G401 (cell line): ENCODE data around the gene ZNF234. TPM values are rescaled to one million over a fixed set of nuclear protein-coding genes. Genes with fewer than 3 reads are reported as not detected.
"Not testable (repeated sequence)": the region's sequence is repeated elsewhere in the genome, so short reads cannot be mapped to it uniquely, and the experiment has no call there.

Experiments
- DNase-seq: peaks from one replicate; pipeline ENCODE4 v3.0.0-alpha.2; 2015; ENCODE audit warnings: low spot score
- in situ Hi-C: cut with HindIII; loops from 2 replicates; pipeline ENCODE4 v1.10.0; 2016; ENCODE audit warnings: low sequenced_read_pairs, mixed read lengths
- total RNA-seq: library from RNA; depleted of rRNA; stranded (reverse); fragments of >200 nt; shearing (Covaris generic); gene quantifications from 2 replicates; pipeline ENCODE4 v1.2.3, GENCODE V29; 2014; rRNA removed

Gene ZNF234
- 0.03 TPM in 1 of 2 replicates, not detected in the other for total RNA-seq

DNA sequence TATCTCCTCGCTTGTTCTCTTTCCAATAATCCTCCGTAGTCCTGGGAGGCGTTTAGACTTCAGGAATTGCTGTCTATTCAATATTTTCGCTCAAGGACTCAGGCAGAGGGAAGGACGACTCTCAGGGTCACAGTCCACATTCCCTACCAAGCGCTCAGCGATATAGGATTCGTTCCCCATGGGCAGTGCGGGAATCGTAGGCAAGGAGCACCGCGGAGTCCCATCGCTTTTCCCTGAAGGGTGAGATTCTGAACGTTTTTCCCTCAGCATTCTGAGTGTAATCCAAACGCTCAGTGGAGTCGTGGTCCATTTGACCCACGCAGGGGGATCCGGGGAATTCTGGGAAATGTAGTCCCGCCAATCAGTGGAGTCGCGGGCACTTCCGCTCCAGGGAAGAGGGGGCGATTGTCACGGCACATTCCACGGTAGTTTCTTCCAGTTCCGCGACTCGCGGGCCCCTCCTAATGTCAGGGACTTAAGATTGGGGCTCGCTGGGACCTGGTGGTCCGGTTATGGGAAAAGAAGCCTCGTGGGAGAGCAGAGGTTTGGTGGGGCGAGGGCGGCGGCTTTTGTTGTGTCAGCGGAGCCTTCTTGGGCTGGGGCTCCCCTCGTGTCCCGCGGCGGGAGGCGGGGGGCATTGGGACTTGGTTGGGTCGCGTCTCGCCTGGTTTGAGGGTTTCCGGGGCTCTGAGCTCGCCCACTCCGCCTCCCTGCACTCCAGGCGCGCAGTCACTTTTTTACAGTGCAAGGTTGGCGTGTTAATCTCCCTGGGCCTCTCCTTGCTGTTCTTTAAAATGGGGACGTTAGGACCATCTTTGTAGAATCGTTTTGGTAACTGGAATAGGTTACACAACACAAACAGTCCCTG is at the start of gene ZNF234:
ZNF234 (plus strand) TSS at position 364 of the 868 bp plus-strand sequence. CDS start 3,079 bp downstream, outside the sequence.
- in situ Hi-C loops, result no loop called here

DNA sequence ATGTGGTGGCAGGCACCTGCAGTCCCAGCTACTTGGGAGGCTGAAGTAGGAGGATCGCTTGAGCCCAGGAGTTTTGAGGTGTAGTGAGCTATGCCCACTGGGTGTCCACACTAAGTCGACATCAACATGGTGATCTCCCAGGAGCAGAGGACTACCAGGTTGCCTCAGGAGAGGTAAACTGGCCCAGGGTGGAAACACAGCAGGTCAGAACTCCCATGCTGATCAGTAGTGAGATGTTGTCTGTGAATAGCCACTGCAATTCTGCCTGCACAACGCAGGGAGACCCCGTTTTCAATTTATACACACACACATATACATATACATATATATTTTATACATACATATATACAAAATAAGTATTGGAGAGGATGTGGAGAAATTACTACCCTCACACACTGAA is 49.2 kb upstream of the ZNF234 start:
- no peak for DNase-seq
- in situ Hi-C loops, result no loop called here

More for the DNA sequence above, at the start of gene ZNF234:
- DNase-seq, result peak; percentile 94

DNA sequence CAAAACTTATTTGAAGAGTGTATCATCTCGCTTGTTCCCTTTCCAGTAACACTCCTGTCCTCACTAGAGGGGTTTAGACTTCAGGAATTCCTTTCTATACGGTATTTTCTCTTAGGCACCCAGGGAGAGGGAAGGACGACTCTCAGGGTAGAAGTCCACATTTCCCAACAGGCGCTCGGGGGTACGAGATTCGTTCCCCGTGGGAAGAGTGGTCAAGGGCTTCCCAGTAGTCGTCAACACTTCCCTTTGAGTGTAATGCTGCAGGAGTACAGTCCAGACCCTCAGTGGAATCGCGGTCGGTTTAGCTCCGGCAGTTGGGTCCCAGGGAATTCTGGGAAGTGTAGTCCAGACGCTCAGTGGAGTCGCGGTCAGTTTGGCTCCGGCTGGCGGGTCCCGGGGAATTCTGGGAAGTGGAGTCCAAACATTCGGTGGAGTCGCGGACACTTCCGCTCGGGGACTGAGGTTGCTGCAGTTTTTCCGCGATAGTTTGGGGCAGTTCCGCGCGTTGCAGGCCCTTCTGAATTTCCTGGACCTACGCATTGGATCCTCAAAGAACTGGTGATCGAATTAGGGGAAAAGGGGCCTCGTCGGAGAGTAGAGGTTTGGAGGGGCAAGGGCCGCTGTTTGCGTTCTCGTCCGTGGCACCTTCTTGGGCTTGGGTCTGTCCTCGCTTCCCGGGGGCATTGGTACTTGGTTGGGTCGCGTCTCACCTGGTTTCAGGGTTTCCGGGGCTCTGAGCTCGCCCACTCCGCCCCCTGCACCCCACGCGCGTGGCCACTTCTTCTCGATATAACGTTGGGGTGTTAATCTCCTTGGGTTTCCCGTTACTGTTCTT is 47.2 kb upstream of the ZNF234 start, which contains the start of gene ZNF224:
ZNF224 (plus strand) TSS at position 431 of the 835 bp plus-strand sequence. CDS start 3,513 bp downstream, outside the sequence.
- in situ Hi-C loops, result no loop called here
- DNase-seq, result peak; percentile 96

DNA sequence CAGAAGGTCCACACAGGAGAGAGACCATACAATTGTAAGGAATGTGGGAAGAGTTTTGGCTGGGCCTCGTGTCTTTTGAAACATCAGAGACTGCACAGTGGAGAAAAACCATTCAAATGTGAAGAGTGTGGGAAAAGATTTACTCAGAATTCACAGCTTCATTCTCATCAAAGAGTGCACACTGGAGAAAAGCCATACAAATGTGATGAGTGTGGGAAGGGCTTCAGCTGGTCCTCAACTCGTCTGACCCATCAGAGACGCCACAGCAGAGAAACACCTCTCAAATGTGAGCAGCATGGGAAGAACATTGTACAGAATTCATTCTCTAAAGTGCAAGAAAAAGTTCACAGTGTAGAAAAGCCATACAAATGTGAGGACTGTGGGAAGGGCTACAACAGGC is 33.6 kb upstream of the ZNF234 start:
- no peak for DNase-seq
- in situ Hi-C loops, result no loop called here

DNA sequence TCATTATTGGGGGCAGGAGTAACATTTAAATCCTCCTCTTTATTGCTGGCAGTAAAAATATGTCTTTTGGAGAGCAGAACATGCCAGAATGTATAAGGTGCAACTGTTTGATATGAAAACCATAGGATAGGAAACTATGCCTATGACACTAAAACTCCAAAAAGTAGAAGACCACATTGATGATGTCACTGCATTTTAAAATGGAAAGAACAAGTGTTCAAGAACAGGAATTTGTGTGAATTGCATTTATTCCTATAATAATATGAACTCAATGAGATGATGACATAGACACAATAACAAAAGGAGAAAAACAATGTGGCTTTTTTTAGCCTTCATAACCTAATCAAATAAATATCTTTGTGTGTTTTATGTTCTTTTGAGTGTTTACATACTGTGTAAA is 31.9 kb upstream of the ZNF234 start:
- in situ Hi-C loops, result no loop called here
- no peak for DNase-seq

DNA sequence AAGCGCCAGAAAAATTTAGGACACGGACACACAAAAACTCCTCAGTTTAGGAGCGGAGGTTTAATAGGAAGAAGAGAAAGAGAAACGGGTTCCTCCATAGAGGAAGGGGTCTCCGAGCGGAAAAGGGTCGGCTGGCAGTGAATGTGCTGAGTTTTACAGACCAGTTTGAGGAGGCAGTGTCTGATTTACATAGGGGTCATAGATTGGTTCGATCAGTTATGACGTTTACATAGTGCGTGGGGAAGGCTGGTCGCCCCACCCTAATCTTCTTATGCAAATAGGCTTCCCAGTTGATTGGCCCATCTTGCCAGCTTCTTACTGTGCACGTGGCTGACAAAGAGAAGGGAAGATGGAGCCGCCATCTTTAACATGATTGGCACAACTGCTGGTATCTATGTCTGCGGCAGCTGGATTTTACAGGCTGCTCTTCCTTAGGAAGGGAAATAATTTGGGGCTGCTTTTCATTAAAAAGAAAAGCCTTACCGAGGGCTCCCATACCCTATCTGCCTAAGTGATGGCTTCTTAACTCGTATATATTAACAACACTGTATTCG is 29.4 kb upstream of the ZNF234 start:
- in situ Hi-C loops, result no loop called here
- peak; percentile 19 for DNase-seq

DNA sequence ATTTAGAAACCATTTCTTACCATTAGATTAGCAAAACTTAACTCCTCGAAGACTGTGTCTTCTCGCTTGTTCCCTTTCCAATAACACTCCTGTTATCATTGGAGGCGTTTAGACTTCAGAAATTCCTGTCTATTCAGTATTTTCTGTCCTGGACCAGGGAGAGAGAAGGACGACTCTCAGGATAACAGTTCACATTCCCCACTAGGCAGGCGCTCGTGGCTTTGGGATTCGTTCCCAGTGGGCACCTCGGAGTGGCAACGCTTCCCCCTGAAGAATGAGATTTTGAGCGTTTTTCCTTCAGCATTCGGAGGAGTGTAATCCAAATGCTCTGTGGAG is 28.6 kb upstream of the ZNF234 start:
- no peak for DNase-seq
- in situ Hi-C loops, result no loop called here

DNA sequence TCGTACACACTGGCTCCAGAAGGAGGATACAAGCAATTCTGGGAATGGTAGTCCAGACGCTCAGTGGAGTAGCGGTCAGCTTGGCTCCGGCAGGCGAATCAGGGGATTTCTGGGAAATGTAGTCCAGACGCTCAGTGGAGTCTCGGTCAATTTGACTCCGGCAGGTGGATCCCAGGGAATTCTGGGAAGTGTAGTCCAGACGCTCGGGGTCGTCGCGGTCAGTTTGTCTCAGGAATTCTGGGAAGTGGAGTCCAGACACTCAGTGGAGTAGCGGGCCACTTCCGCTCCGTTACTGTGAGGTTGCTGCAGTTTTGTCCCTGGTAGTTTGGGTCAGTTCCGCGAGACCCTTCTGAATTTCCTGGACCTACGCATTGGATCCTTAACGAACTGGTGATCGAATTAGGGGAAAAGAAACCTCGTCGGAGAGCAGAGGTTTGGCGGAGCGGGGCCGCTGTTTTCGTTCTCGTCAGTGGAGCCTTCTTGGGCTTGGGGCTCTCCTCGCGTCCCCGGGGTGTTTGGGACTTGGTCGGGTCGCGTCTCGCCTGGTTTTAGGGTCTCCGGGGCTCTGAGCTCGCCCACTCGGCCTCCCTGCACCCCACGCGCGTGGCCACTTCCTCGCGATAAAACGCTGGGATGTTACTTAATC is 28.1 kb upstream of the ZNF234 start, which contains the start of gene ZNF225:
ZNF225 (plus strand) TSS at position 262 of the 646 bp plus-strand sequence. CDS start 2,429 bp downstream, outside the sequence.
- DNase-seq, result peak; percentile 100
- in situ Hi-C loops, result no loop called here

DNA sequence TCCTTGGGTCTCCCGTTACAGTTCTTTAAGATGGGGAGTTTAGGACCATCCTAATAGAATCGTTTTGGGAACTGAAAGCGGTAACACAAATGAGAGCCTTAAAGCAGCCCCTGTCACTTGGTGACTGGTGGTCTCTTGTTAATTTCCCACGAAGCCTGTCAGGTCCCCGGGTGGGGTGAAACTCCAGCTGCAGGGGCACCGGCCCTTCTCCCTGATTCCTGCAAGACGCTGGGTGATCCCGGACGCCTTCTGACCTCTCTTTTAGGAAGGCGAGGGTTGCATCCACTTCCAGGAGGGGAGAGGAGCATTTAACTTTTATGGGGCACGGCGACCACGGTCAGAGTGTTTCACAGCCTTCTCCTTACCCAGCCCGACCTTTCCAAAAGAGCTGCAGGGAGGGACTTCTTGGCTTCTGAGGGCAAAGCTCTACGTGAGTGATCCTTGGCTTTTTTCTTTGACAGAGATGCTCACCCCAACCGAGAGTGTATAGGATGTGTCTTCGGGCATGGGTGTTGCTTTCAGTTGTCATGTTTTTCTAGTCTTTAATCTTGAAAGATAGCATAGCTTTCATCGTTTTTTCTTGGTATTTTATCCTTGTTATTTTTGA is 27.5 kb upstream of the ZNF234 start:
- no peak for DNase-seq

DNA sequence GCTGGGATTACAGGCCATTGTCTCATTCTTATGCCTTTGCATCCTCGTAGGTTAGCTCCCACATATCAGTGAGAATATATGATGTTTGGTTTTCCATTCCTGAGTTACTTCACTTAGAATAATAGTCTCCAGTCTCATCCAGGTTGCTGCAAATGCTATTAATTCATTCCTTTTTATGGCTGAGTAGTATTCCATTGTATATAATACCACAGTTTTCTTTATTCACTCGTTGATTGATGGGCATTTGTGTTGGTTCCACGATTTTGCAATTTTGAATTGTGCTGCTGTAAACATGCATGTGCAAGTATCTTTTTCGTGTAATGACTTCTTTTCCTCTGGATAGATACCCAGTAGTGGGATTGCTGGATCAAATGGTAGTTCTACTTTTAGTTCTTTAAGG is 20.2 kb upstream of the ZNF234 start:
- in situ Hi-C loops, DNase-seq: not testable (repeated sequence)

More for the DNA sequence above, 27.5 kb upstream of the ZNF234 start:
- in situ Hi-C loops, result no loop called here

DNA sequence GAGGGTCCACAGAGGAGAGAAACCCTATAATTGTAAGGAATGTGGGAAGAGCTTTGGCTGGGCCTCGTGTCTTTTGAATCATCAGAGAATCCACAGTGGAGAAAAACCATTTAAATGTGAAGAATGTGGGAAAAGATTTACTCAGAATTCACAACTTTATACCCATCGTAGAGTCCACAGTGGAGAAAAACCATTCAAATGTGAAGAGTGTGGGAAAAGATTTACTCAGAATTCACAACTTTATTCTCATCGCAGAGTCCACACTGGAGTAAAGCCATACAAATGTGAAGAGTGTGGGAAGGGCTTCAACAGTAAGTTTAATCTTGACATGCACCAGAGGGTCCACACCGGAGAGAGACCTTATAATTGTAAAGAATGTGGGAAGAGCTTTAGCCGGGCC is 9.4 kb upstream of the ZNF234 start:
- DNase-seq, result no peak
- in situ Hi-C loops, result no loop called here

DNA sequence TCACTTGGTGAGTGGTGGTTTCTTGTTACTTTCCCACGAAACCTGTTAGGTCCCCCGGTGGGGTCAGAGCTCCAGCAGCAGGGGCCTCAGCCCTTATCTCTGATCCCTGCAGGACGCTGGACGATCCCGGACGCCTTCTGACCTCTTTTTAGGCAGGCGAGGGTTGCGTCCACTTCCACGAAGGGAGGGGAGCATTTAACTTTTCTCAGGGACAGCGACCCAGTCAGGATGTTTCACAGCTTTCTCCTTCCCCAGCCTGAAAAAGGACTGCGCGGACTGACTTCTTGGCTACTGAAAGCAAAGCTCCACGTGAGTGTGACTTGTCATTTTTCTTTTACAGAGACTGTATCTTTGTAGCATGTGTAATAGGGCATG is 692 bp downstream of the ZNF234 start:
- in situ Hi-C loops, result no loop called here

DNA sequence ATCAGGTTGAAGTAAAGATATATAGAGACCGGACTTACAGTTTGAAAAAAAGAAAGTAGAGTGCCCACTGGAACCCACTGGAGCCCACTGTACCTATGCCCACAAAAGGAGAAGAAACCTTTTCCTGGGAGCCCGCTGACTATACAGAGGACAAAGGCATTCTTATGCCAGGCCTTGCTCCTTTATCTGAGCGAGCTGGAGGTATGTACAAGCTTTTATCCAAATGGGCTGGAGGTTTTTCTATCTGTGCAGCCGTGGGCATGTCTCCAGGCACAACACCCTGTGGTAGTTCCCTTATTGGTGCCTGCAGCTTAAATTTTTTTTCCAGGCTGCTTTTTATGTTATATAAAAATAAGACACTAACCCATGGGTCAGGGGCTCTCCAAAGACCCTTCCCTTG is 8.4 kb downstream of the ZNF234 start:
- DNase-seq, result no peak
- in situ Hi-C loops, result no loop called here

More for the DNA sequence above, 692 bp downstream of the ZNF234 start:
- peak; percentile 15 for DNase-seq

DNA sequence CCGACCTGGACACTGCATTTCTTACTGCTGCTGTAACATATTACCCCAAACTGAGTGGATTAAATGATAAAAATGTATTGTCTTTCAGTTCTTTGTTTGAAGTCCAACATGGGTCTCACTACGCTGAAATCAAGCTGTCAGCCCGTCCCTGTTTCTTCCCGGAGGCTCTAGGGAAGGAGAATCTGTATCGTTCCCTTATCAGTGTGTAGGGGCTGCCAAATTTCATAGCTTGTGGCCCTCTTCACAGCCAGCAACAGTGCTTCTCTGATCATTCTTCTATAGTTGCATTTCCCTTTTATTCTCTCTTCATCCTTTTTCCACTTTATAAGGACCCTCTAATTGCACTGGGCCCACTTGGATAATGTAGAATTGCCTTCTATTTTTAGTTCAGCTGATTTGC is 10.1 kb downstream of the ZNF234 start:
- no peak for DNase-seq
- in situ Hi-C loops, result no loop called here

DNA sequence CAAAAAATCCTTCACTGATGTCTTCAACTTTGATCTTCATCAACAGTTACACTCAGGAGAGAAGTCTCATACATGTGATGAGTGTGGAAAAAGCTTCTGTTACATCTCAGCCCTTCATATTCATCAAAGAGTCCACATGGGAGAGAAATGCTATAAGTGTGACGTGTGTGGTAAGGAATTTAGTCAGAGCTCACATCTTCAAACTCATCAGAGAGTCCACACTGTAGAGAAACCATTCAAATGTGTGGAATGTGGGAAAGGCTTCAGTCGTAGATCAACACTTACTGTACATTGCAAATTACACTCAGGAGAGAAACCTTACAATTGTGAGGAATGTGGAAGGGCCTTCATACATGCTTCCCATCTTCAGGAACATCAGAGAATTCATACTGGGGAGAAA is 15.1 kb downstream of the ZNF234 start:
- in situ Hi-C loops, result no loop called here
- DNase-seq, result no peak

DNA sequence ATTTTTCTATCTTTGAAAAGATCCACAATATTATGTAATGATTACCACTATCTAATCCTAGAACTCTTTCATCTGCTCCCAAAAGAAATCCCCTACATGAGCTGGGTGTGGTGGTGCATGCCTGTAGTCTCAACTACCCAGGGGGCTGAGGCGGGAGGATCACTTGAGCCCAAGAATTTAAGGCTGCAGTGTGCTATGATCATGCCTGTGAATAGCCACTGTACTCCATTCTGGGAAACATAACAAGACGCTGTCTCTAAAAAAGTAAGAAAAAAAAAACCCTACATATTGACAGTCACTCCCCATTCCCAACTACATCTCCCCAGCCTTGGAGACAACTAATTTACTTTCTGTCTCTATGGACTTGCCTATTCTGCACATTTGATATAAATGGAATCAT is 22.4 kb downstream of the ZNF234 start:
- in situ Hi-C loops, result no loop called here

DNA sequence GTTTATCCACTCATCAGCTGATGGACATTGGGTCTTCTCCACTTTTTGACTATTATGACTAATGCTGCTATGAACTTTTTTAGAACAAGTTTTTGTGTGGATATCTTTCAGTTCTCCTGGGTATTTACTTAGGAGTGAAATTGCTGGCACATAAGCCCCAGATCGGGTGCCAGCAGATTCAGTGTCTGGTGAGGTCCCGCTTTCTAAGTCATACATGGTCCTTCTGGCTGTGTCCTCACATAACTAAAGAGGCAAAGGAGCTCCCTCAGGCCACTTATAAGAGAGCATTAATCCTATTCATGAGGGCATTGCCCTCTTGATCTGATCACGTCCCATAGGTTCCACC is 22.9 kb downstream of the ZNF234 start:
- DNase-seq, result no peak
- in situ Hi-C loops, result no loop called here

More for the DNA sequence above, 22.4 kb downstream of the ZNF234 start:
- no peak for DNase-seq

DNA sequence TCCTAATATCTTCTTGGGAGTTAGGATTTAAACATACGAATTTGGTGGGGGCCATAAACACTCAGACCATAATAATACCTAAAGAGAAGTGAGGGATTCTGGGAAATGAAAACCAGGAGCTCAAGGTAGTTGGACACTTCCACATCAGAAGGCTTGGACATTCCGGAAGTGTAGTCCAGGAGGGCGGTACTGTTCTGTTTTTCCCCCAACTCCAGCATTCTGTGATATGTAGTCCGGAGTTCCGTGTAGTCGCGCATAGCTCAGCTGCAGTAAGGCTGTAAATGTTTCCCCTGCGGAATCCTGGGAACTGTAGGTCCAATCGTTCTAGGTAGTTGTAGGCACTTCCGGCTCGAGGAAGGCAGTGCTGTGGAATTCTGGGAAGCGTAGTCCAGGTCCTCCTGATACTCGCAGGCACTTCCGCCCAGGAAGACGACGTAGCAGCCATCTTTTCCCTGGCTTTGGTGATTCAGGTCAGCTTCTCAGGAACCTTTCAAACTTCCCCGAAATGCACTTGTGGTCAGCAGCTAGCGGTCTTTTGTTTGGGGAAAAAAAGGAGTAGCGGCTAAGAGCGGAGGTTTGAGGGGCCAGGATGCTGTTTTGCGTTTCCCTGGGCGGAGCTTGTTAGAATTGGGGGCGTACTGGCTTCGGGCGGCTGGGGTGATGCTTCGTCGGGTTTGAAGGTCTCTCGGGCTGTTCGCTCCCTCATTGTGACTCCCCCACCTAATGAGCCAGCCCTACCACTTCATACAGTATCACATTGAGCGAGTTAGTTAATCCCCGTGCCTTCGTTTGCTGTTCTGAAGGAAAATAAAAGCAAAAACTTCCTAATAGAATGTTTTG is 23.5 kb downstream of the ZNF234 start, which contains the start of gene ZNF226:
ZNF226 (plus strand) TSS at position 428 of the 840 bp plus-strand sequence. CDS start 4,981 bp downstream, outside the sequence.
- peak; percentile 100 for DNase-seq
- in situ Hi-C loops, result no loop called here
